Measurements from ENCODE around the gene FRMPD2. TPM values are rescaled to one million over a fixed set of nuclear protein-coding genes. Genes with fewer than 3 reads are reported as not detected.
A peak's percentile ranks its signal among the peaks of the same experiment; 100 is the strongest.
"Not testable (repeated sequence)": the region's sequence is repeated elsewhere in the genome, so short reads cannot be mapped to it uniquely, and the experiment has no call there.

FRMPD2 gene
- total RNA-seq, 4 donors from 2014 or later: not detected

DNA sequence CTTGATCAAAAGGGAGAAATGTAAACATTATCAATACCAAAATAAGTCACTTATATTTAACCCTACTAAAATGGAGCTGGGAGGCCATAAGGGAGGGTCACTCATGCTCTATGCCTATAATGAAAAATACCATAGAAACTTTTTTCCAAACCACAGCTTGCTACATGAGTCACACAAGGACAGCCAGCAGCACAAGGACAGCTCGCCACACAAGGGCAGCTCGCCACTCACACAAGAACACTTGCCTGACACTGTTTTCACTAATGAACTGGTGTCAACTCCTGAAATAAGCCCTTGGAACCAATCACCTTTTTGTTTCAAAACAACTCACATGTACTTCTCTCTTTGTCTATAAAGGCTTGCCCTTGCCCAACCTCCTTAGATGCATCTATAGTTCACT is 43.3 kb downstream of the FRMPD2 start:
- 86% methylated on average over 2 of the region's 2 CpGs for WGBS
- intact Hi-C loops (cut with DNase I): no loop called here
- H3K27ac ChIP-seq (replicated peaks in 1 of 4): no peak overlapping the region
- TF ChIP-seq EP300 (IDR thresholded peaks at IDR 0.05) (no peak), POLR2A (IDR thresholded peaks at IDR 0.05; ENCODE audit: low read depth) (no peak), POLR2AphosphoS5 (IDR thresholded peaks at IDR 0.05) (no peak), CTCF (IDR thresholded peaks at IDR 0.05) (no peak)
- no peaks in the 10 kb centered on the region for H3K4me1 ChIP-seq
- H3K27me3 ChIP-seq: peaks cover 0 to 6% (median 0%) of the 10 kb centered on the region in 4 donors
- DNase-seq (ENCODE audit: extremely low spot score): no peak
- H3K4me3 ChIP-seq: no peak overlapping the region
- H3K9me3 ChIP-seq: no peaks in the 10 kb centered on the region
- no peaks in the 10 kb centered on the region for H3K36me3 ChIP-seq

DNA sequence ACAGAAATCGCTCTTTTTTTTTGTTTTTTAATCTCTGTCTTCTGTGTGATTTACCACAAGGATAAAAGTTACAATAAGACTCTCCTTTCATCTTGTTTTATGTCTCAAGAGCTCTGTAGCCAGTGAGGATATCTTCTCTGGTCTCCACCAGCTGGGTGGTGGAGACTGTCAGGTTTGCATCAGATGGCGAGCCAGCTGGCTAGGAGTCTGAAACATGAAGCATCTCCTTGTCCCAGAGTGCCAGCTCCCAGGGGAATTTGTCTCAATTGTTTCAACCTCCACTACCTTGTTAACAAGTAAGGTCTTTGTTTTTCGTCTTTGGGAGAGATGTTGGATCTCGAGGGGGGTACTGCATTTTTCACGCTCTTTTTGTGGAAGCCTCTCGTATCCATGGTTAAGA is 47.3 kb downstream of the FRMPD2 start:
- H3K27ac ChIP-seq (replicated peaks in 1 of 4): no peak overlapping the region
- H3K4me1 ChIP-seq: no peaks in the 10 kb centered on the region
- TF ChIP-seq CTCF (IDR thresholded peaks at IDR 0.05) (no peak), EP300 (IDR thresholded peaks at IDR 0.05) (no peak), POLR2AphosphoS5 (IDR thresholded peaks at IDR 0.05) (no peak), POLR2A (IDR thresholded peaks at IDR 0.05; ENCODE audit: low read depth) (no peak)
- H3K9me3 ChIP-seq: no peaks in the 10 kb centered on the region
- peaks cover 0 to 6% (median 0%) of the 10 kb centered on the region in 4 donors for H3K27me3 ChIP-seq
- H3K36me3 ChIP-seq: no peaks in the 10 kb centered on the region
- peak; percentile 60 for DNase-seq (ENCODE audit: extremely low spot score)
- intact Hi-C loops (cut with DNase I): no loop called here
- WGBS: 91% methylated on average over 6 of the region's 6 CpGs
- H3K4me3 ChIP-seq: no peak overlapping the region

DNA sequence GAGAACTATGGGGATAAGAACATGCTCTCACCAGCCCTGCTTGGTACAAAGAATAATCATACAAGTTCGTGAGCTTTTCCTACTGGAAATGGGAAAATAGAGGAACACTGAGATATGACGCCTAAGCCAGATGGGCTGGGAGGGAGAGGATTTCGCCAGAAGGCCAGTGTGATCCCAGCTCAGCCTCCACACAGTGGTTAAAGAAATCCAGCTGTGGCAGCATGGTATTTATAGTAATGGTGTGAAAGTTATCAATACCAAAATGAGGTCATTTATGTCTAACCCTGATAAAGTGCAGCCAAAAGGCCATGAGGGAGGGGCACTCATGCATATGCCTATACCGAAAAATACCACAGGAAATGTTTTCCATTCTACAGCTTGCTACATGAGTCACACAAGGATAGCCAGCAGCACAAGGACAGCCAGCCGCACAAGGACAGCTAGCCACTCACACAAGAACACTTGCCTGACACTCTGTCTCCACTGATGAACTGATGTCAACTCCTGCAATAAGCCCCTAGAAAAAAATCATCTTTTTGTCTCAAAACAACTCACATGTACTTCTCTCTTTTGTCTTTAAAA is 49.4 kb downstream of the FRMPD2 start:
- H3K4me3 ChIP-seq: no peak overlapping the region
- intact Hi-C loops (cut with DNase I): no loop called here
- WGBS: 66% methylated on average over 5 of the region's 5 CpGs
- DNase-seq (ENCODE audit: extremely low spot score): peak; percentile 79
- no peak overlapping the region for H3K27ac ChIP-seq (replicated peaks in 1 of 4)
- H3K9me3 ChIP-seq: no peaks in the 10 kb centered on the region
- H3K36me3 ChIP-seq: no peaks in the 10 kb centered on the region
- H3K4me1 ChIP-seq: no peaks in the 10 kb centered on the region
- no peaks in the 10 kb centered on the region for H3K27me3 ChIP-seq
- TF ChIP-seq POLR2AphosphoS5 (IDR thresholded peaks at IDR 0.05) (no peak), EP300 (IDR thresholded peaks at IDR 0.05) (no peak), CTCF (IDR thresholded peaks at IDR 0.05) (no peak), POLR2A (IDR thresholded peaks at IDR 0.05; ENCODE audit: low read depth) (no peak)

GRCh38 chr10:48224296-48224695 is 50.2 kb downstream of the FRMPD2 start:
- 100% methylated on average over 1 of the region's 1 CpG for WGBS
- H3K9me3 ChIP-seq: no peaks in the 10 kb centered on the region
- no peaks in the 10 kb centered on the region for H3K27me3 ChIP-seq
- H3K4me3 ChIP-seq: no peak overlapping the region
- H3K27ac ChIP-seq (replicated peaks in 1 of 4): no peak overlapping the region
- intact Hi-C loops (cut with DNase I): no loop called here
- H3K4me1 ChIP-seq: no peaks in the 10 kb centered on the region
- DNase-seq (ENCODE audit: extremely low spot score): peak; percentile 82
- H3K36me3 ChIP-seq: no peaks in the 10 kb centered on the region
- no peak for TF ChIP-seq EP300 (IDR thresholded peaks at IDR 0.05)
- no peak for TF ChIP-seq POLR2AphosphoS5 (IDR thresholded peaks at IDR 0.05)
- TF ChIP-seq CTCF (IDR thresholded peaks at IDR 0.05): no peak
- TF ChIP-seq POLR2A (IDR thresholded peaks at IDR 0.05; ENCODE audit: low read depth): no peak

DNA sequence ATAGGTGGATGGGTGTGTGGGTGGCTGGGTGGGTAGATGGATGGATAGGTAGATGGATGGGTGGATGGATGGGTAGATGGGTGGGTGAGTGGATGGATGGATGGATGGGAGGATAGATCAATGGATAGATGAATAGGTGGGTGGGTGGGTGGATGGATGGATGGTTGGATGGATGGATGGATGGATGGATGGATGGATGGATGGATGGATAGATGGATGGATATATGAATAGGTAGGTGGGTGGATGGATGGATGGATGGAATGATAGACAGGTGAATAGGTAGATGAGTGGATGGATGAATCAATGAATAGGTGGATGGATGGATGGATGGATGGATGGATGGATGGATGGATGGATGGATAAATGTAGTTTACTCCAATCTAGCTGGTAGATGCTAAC is 52.7 kb downstream of the FRMPD2 start:
- intact Hi-C loops (cut with DNase I): no loop called here
- Histone ChIP-seq H3K9me3 (no peaks in the 10 kb centered on the region), H3K27ac (replicated peaks in 1 of 4) (no peak overlapping the region), H3K27me3 (peaks cover 0 to 8% (median 0%) of the 10 kb centered on the region in 4 donors), H3K4me3 (no peak overlapping the region), H3K4me1 (no peaks in the 10 kb centered on the region), H3K36me3 (no peaks in the 10 kb centered on the region)
- TF ChIP-seq POLR2A (IDR thresholded peaks at IDR 0.05; ENCODE audit: low read depth) (no peak), EP300 (IDR thresholded peaks at IDR 0.05) (no peak), POLR2AphosphoS5 (IDR thresholded peaks at IDR 0.05) (no peak), CTCF (IDR thresholded peaks at IDR 0.05) (no peak)
- DNase-seq (ENCODE audit: extremely low spot score): no peak

- H3K27me3 ChIP-seq; intact Hi-C loops (cut with DNase I); H3K9me3 ChIP-seq; DNase-seq (ENCODE audit: extremely low spot score); H3K27ac ChIP-seq (replicated peaks in 1 of 4); H3K4me1 ChIP-seq; H3K36me3 ChIP-seq; H3K4me3 ChIP-seq: not testable (repeated sequence)
- WGBS: 89% methylated on average over 3 of the region's 3 CpGs
These were observed 53.5 kb downstream of the FRMPD2 start for GRCh38 chr10:48221031-48221430.
